Right forelimb (tissue), 1 donor: ENCODE measurements around the gene TRIM63.

ENCODE experiments used
- DNase-seq: peaks from one replicate; pipeline ENCODE4 v3.0.0-alpha.2; 2018

TRIM63 gene

DNA sequence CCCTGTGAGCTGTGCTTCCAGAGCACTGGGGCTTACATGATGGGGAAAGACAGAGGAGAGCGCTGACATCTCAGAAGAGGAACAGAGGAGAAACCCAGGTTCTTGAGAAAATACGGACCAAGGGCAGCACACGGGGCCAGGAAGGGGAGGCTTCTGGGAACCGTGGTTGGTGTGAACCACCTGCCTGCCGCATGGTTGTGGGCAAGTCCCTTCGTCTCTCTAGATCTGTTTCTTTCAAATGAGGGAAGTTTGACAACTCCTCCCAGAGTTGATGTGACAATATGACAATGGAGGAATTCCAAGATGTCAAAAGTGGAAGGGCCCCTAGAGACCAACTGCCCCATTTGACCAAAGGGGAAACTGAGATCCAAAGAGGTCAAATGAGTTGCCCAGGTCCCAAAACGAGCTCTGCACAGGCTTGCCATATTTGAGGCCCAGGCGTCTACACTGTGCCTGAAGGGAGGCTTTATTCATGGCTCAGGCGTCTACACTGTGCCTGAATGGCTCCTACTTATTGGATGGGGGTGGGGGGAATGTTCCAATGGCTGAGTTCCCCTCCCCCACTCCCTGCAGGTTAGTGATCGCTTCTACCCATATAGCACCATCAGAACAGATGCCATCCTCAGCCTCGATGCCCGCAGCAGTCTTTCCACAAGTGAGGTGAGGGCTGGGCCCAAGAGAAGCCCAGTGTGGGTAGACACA, 34.6 kb downstream of the TRIM63 start:
- no peak for DNase-seq

- no peak for DNase-seq
Observed at GRCh38 chr1:26031611-26032220, 35.7 kb downstream of the TRIM63 start.

- DNase-seq, result no peak
Observed at GRCh38 chr1:26031196-26031595, 36.2 kb downstream of the TRIM63 start.

DNA sequence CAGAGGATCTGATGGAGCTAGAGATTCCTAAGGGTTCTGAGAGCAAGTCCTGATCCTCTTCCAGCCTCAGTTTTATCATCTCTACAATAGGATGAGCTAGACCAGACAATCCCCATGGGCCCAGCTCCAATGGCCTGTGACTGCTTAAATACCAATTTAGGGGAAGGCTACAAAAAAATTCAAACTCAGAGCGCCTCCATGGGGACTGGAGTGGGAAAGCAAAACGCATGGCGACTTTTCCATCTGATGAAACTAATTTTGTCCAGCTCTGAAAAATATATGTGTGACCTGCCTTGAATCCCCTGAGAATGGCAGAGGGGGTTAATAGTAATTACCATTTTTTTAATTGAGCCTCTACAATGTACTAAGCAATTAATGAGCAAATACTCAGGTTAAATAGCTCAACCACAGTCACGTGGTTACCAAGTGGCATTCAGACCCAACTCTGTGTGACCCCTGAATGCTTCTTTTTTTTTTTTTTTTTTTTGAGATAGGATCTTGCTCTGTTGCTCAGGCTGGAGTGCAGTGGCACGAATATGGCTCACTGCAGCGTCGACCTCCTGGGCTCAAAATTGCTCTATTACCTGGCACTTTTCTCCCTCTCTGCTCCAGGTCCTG, 37.5 kb downstream of the TRIM63 start:
- no peak for DNase-seq

DNA sequence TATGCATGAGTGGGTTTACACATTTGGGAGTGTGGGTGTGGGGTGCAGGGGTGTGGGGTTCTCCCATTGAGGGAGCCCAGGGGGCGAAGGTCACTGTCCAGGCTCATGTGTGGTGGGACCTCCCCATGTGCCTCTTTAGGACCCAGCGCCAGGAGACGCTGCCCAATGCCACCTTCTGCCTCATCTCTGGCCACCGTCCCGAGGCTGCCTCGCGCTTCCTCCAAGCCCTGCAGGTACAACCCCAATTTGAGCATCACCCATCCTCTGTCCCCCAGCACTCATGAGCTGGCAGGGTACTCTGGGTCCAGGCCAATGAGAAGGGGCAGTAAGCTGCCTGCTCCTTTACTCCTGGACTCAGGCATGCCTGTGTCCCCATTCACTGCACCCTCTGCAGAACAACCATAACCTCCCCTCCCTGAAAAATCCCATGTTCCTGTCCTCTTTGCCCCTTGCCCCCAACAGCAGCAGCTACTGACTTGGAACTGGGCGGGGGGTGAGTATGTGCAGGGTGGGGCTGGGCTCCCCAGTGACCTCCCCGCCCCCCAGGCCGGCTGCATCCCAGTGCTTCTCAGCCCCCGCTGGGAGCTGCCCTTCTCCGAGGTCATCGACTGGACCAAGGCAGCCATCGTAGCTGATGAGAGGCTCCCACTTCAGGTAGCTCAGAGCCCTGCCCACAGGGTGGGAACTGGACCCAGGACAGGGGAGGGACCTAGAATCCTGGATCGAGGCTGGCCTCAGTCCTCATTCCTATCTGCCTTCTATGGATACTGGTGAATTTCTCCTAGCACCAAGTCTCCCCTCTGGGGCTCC, 38.2 kb downstream of the TRIM63 start:
- no peak for DNase-seq

GRCh38 chr1:26028490-26028980, 38.9 kb downstream of the TRIM63 start:
- DNase-seq, result no peak

DNA sequence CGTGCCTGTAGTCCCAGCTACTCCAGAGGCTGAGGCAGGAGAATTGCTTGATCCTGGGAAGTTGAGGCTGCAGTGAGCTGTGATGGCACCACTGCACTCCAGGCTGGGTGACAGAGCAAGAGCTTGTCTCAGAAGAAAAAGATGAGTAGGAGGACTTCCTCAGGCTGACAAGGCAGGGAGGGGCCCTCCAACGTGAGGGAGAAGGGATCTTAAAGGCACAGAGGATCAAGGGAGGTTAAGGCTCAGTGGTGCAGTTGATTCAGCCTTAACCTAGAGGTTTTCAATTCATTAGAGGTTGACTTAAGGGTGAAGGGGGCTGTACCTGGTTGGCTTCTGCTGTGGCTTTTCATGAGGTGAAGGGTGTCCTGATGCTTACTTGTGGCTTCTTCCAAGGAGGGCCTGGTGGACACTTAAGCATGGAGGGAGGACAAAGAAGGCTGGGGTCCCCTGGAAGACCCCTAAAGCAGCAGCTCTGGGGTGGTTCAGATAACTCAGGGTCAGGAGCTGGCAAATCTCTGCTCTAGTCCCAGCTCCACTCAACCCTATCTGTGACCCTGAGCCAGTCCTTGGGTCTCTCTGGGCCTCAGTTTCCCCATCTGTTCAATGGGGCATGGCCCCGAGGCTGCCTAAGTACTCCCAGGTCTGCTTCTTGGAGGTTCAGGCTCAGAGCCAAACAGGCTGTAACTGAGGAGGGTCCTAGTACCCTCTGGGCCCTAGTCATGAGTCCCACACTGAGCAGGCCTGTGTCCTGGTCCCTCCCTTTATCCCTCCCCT, 39.5 kb downstream of the TRIM63 start:
- no peak for DNase-seq

GRCh38 chr1:26025517-26025916, 41.9 kb downstream of the TRIM63 start:
- no peak for DNase-seq

GRCh38 chr1:26025060-26025459, 42.4 kb downstream of the TRIM63 start:
- DNase-seq, result no peak

DNA sequence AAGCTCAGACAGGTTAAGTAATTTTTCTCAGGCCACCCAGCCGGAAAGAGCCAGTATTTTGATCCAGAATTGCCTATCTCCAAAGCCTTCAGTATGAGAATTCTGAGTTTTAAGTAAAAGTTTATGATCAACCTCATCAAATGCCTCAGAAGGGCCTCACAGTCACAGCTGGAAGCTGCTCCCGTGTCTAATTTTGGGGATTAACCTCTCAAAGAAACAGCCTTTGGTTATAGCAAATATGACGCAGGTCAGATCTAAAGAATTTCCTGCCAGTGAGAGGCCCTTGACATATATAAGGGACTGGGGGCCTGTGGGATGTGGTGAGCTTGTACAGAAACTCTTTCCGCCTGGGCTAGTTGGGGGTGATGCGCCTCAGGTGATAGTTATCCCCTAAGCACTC, 43.6 kb downstream of the TRIM63 start:
- DNase-seq, result no peak

- DNase-seq, result no peak
Observed at GRCh38 chr1:26023009-26023408, 44.4 kb downstream of the TRIM63 start.

GRCh38 chr1:26022404-26022779, 45.0 kb downstream of the TRIM63 start:
- no peak for DNase-seq

DNA sequence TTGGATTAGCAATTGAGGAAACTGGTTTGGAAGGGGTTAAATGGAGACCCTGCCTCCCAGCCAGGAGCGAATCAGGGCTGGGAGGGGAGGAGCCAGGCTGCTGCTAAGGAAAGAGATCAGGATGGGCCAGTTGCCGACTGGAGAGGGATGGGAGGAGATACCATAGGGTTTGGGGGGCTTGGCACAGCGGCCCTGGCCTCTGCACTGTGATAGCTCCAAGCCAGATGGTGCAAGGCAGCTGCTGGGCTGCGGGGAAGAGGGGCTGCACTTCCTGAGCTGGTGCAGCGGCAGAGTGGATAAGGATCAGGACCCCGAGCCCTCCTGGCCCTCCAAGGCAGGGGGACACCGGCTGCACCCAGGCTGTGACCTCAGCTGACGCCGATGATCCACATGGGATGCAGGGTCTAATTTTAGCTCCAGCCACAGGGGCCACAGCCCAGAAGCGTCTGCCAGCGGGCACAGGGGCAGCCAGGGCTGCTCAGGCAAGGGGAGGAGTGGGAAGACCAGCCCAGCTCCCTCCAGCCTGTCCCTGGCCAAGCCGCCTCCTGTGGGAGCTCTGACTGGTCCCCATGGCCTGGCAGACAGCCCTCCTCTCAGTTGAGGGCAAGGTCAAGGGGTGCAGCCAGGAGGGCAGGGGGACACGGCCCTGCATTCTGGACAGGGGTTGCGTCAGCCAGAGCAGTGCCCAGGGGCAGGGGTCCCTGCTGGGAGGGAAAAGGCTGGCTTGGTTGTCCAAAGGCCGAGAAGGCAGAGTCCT, 45.6 kb downstream of the TRIM63 start, which contains the start of gene EXTL1:
Gene EXTL1, plus strand, starts transcription at position 129 of the 757 bp plus-strand sequence. CDS start 872 bp downstream, outside the sequence.
- DNase-seq, result peak; percentile 82

- no peak for DNase-seq
Observed at GRCh38 chr1:26020941-26021646, 46.3 kb downstream of the TRIM63 start.

GRCh38 chr1:26020330-26020768, 47.1 kb downstream of the TRIM63 start:
- no peak for DNase-seq

- no peak for DNase-seq
Observed at GRCh38 chr1:26019641-26020315, 47.7 kb downstream of the TRIM63 start.

GRCh38 chr1:26017606-26018005, 49.8 kb downstream of the TRIM63 start:
- no peak for DNase-seq

DNA sequence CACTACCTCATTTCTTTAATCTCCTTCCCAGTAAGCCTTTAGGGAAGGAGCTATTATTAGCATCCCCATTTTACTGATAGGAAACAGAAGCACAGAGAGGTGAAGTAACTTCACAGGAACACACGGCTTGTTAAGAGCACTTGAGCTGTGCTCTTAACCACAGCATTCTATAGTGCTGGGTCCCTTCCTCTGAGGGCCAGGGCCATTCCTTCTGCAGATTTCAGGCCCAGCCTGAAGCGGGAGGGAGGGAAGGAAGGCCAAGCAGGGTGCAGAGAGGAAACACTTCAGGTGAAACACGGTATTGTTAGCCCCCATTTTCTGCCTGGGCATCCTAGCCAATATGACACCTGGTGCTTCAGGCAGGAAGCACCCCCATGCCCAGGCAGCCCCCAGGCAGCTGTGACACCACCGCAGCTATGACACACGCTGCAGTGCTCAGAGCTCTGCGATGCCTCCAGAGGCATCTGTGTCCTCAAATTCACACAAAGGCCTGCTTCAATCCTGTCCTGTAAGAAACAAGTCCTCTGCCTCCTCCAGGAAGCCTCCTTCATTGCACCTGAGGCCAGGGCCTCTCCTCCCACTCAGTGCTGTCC, 50.4 kb downstream of the TRIM63 start:
- DNase-seq, result no peak

DNA sequence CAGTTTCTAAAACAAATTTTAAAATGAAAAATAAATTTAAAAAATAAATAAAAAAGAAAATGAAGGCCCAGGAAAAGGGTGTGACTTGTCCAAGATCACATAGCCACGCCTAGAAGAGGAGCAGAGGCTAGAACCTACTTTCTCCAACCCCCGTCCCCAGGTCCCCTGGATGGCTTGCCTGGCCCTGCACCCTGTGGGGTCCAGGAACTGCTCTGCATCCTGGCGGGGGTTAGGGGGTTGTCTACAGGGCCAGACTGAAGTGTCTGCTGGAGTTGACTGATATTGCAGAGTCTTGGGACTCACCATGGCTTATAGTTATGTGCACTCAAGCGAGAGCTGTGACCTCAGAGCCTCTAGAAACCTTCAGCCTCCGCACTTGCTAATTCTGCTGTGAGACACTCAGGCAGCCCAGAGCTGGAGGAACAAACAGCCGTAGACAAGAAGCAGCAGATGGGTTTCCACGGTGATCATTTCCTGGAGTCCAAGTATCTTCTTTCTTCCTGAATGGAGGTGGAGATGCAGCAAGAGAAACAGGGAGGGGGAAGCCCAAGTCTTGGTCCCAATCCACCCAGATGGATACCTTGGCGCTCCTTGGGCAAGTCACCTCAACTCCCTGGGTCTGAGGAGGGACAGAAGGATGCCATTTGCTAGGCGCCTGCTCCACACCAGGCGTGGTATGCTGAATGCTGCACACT, 51.0 kb downstream of the TRIM63 start:
- no peak for DNase-seq
